HG02763 (cell line): ENCODE measurements around the gene ITCH.
"Not testable (repeated sequence)": the region's sequence is repeated elsewhere in the genome, so short reads cannot be mapped to it uniquely, and the experiment has no call there.

ENCODE experiments used
- ATAC-seq: cut with Tn5 transposase; IDR thresholded peaks from one replicate; pipeline ENCODE4 v1.9.1; 2021; ENCODE audit warnings: mild to moderate bottlenecking, moderate library complexity; ENCODE audit not compliant: unreplicated experiment

Gene ITCH

DNA sequence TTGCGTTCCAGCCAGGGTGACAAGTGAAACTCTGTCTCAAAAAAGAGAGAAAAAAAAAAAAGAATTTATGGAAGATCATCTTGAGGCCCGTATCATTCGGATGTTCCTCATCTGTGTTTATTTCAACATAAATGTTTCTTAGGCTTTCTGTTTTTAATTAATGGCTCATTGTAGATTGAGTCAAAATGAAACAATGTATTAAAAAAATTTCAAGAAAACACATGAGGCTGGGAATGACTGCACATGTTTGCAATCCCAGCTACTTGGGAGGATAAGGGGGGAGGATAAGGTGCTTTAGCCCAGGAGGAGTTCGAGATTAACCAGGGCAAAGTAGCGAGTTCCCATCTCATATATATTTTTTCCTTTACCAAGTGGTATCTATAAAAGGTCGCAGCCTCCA is 47.3 kb downstream of the ITCH start:
- ATAC-seq = no peak

GRCh38 chr20:34412453-34412852 is 49.4 kb downstream of the ITCH start:
- ATAC-seq = no peak

- not testable (repeated sequence) for ATAC-seq
Measured at GRCh38 chr20:34414525-34414924, 51.5 kb downstream of the ITCH start.

DNA sequence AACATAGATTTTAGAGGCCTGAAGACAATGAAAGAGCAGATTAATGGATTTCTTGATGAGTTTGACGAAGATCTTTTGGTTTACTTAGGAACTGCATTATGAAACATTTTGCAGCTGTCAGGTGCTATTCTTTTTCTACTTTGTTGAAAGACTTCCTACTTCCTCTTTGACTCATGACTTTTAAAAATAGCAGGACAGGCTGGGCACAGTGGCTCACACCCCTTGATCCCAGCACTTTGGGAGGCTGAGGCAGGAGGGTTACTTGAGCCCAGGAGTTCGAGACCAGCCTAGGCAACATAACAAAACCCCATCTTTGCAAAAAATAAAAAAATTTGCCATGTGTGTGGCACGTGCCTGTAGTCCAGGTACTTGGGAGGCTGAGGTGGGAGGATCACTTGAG is 52.0 kb downstream of the ITCH start:
- ATAC-seq = no peak

GRCh38 chr20:34420146-34420545 is 57.1 kb downstream of the ITCH start:
- ATAC-seq = no peak

- ATAC-seq = no peak
Measured at GRCh38 chr20:34420975-34421374, 57.9 kb downstream of the ITCH start.

- no peak for ATAC-seq
Measured at GRCh38 chr20:34421766-34422466, 58.8 kb downstream of the ITCH start.

GRCh38 chr20:34425032-34425690 is 62.1 kb downstream of the ITCH start:
- ATAC-seq = not testable (repeated sequence)

- no peak for ATAC-seq
Measured at GRCh38 chr20:34426026-34426425, 63.0 kb downstream of the ITCH start.

DNA sequence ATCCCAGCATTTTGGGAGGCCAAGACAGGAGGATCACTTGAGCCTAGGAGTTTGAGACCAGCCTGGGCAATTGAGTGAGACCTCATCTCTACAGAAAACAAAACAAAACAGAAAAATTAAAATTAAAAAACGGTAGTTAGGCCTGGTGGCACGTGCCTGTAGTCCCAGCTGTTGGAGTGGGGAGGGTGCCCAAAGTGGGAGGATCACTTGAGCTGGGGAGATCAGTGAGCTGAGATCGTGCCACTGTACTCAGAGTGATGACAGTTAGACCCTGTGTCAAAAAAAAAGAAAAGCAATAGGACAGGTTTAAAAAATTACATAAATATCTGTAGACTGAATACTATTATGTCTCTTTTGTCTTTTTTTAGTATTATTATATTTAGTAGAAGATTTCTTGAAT is 64.3 kb downstream of the ITCH start:
- no peak for ATAC-seq

GRCh38 chr20:34427784-34428183 is 64.7 kb downstream of the ITCH start:
- ATAC-seq = no peak

DNA sequence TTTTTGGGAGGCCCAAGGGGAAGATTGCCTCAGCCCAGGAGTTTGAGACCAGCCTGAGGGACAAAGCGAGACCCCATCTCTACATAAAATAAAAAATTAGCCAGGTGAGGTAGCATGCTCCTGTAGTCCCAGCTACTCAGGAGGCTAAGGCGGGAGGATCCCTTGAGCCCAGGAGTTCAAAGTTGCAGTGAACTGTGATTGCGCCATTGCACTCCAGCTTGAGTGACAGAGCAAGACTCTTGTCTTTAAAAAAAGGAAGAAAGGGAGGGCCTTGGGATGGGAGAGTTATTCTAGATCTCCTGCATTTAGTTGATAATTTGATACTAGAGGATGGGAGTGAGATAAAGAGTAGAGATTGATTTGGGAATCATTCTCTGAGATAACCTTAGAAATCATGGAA is 68.1 kb downstream of the ITCH start:
- ATAC-seq = no peak

GRCh38 chr20:34432663-34433062 is 69.6 kb downstream of the ITCH start:
- not testable (repeated sequence) for ATAC-seq

- ATAC-seq = no peak
Measured at GRCh38 chr20:34433391-34433790, 70.3 kb downstream of the ITCH start.

DNA sequence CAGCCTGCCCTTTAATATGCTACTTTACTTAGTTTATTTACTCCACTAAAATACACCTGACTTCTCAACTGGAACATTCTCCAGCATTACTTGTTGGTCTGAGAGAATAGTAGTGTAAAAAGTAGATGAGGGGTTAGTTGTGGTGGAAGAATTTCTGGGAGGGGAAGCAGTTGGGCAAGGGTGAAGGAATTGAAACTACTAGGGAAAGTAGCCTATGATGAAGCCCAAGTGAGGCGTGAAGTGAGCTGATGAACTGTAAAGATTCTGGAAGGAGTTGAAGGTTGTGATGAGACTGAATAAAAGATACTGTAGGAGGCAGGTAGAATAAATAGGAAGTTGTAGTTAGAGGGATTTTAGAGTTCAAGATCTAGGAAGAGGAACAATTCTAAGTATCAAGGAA is 72.5 kb downstream of the ITCH start:
- ATAC-seq = no peak

DNA sequence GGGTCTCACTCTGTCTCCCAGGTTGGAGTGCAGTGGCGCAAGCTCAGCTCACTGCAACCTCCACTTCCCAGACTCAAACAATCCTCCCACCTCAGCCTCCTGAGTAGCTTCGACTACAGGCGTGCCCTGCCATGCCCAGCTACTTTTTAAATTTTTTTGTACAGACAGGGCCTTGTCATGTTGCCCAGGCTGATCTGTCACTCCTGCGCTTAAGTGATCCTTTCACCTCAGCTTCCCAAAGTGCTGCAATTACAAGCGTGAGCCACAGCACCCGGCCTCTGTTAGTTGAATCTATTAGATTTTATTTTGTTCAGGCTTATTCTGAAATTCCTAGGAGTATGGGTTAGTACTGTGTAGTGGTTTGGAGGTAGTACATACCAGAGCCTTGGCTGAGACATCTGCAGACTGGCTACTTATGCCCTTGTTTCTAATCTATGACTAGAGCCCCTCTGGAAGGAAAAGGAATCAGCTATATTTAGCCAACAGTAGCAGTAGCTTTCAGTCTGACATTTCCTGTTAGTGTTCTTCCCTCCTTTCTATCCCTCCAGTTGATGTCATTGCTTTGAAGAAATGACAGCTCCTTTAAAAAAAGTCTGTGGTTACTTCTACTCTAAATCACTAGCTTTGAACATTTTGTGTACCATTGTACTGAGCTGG is 74.4 kb downstream of the ITCH start:
- no peak for ATAC-seq

DNA sequence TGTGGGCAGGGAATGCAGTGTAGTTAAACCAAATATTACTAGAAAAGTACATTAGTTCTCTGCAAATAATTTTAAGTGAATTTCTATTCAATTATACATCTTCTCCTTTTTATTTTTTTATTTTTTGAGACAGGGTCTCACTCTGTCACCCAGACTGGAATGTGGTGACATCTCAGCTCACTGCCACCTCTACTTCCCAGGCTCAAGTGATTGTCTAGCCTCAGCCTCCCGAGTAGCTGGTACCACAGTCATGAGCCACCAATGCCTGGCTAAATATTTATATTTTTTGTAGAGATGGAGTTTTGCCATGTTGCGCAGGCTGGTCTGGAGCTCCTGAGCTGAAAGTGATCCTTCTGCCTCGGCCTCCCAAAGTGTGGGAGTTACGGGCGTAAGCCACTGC is 76.1 kb downstream of the ITCH start:
- no peak for ATAC-seq

- not testable (repeated sequence) for ATAC-seq
Measured at GRCh38 chr20:34441423-34441822, 78.3 kb downstream of the ITCH start.

DNA sequence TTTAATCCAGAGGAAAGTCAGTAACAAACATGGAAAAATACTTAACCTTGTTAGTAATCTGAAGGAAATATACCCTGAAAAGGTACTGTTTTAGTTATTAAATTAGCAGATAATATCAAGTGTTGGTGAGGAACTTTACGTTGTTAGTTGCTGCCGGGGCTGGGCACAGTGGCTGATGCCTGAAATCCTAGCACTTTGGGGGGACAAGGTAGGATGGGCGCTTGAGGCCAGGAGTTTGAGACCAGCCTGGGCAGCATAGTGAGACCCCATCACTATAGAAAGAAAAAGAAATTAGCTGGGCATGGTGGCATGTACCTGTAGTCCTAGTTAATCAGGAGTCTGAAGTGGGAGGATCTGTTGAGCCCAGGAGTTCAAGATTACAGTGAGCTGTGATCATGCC is 80.5 kb downstream of the ITCH start:
- ATAC-seq = no peak

DNA sequence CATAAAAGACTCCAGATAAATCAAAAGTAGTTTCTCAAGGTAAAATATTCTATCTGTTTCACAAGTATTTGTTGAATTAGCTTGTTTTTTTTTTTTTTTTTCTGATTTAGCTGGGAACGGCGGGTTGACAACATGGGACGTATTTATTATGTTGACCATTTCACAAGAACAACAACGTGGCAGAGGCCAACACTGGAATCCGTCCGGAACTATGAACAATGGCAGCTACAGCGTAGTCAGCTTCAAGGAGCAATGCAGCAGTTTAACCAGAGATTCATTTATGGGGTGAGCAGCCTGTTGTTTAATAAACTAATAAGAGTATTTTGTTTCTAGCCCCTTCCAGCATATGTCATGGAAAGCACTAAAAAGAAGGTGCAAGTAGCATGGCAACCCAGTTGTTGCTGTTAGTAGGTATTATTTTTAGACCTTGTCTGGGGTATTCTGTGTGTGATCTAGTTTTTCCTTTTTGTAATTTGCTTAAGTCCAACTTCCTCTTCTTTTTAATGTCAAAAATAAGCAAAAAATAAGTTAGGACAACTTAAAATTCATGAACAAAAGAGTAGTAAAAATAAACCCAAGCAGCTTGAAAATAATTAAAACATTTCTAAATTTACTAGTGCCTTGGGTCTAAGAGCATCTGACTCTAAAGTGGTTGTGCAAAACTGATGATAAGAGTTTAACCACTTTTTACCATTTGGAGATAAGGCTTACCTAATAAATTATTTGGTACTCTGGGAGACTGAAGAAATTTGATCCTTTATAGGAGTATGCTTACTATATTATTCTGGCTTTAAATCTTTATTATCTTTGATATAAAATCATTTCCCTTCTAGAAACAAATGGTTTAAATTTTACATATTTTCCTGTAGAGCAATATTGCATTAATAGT is 82.3 kb downstream of the ITCH start:
- no peak for ATAC-seq

- ATAC-seq = no peak
Measured at GRCh38 chr20:34448517-34448916, 85.4 kb downstream of the ITCH start.
